ENCODE measurements around the gene ZNF19.

GRCh38 chr16:71513302-71513701 lies 24.2 kb upstream of the ZNF19 start:
- TF ChIP-seq REST (IDR thresholded peaks at IDR 0.05) (no peak), TFCP2L1 (CRISPR knock-in tag; IDR thresholded peaks at IDR 0.05) (no peak), HDAC2 (IDR thresholded peaks at IDR 0.05) (no peak), HOXA7 (CRISPR knock-in tag; IDR thresholded peaks at IDR 0.05) (no peak)
